HK-2 (cell line): ENCODE results near the gene DENND1C.
"Not testable (repeated sequence)": the region's sequence is repeated elsewhere in the genome, so short reads cannot be mapped to it uniquely, and the experiment has no call there.

Experiments
- DNase-seq: peaks from one replicate; pipeline ENCODE4 v3.0.0-alpha.2; 2018; ENCODE audit not compliant: unreplicated experiment

DENND1C gene

DNA sequence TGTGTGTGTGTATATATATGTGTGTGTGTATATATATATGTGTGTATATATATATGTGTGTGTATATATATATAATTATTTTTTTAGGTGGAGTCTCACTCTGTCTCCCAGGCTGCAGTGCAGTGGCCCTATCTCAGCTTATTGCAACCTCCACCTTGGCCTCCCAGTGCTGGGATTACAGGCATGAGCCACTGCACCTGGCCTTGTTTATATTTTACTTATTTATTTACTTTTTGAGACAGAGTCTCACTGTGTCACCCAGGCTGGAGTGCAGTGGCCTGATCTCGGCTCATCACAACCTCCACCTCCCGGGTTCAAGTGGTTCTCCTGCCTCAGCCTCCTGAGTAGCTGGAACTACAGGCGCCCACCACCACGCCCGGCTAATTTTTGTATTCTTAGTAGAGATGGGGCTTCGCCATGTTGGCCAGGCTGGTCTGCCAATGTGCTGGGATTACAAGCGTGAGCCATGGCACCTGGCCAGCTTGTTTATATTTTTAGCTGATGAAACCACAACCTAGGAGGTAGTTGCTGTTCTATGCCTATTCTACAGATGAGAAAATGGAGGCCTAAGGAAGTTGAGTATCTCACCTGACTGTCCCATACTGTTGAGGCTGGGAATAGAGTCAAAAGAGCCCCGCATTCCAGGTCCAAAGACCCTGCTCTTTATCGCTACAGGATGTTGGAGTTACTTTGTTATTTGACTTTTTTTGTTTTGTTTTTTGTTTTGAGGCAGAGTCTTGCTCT is 26.6 kb upstream of the DENND1C start:
- not testable (repeated sequence) for DNase-seq

DNA sequence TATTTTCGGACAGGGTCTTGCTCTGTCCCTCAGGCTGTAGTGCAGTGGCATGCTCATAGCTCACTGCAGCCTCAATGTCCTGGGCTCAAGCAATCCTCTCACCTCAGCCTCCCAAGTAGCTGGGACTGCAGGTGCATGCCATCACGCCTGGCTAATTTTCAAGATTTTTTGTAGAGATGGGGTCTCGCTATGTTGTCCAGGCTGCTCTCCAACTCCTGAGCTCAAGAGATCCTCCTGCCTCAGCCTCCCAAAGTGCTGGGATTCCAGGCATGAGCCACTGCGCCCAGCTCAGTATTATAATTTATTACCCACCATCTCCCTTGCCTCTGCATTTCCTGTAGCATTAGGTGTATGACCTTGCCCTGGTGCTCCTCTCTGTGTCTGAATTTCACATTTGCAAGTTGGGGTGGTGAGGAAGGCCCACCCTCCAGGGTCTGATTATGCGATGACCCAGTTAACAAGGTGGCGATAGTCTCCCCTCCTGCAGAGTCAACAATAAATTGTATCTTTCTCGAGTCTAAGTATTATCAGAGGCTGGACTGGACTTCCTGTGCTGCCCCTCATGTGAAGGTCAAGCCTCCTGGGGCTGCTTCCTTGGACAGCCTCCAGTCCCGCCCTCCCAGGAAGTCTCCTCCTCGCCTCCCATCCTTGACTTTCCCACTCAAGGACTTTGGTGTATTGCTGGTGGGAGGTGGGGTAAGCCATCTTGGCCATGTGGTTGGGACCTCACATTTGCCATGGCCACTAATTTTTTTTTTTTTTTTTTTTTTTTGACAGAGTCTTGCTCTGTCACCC is 22.0 kb upstream of the DENND1C start:
- DNase-seq: no peak

DNA sequence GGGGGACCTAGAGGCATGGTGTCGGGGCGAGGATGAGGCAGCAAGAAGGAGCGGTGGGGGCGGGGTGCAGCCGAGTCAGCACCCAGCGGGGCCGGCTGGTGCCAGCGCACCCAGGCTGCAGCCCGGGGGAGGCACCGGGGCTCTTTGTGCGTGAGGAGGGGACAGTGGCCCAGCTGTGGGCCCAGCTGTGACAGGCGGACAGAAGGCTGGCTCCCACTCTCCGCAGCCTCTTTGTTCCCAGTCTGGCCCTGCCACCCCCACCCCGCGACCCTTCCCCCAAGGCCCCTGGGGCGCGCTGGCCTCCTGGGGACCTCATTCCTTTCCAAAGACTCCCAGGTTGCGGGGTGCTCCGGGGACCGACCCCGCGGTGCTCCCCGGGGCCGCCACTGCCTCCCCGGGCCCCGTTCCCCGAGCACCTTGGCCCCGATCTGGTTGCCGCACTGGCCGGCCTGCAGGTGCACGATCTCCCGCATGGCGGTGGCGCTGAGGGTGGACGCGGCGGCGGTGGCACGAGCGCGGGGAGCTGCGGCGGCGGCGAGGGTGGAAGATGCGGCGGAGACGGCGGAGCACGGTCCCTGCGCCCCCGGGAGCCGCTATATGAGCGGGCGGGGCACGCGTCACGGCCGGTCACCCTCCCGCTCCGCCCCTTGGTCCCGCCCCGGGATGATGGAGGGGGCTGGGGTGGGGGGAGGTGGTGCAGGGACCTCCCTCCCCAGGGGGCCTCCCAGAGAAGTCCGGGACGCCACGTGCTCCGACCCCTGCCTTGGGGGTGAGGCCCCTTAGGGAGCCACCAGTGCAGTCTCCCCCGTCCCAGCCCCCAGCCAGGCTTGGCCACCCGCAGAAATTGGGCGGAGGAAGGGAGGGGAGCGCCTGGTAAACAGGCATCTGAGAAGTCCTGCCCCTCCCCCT is 20.4 kb upstream of the DENND1C start, which contains the start of gene TUBB4A:
TUBB4A (minus strand) TSS at position 570 of the 909 bp plus-strand sequence; CDS start at position 473, 97 bp downstream.
- no peak for DNase-seq

DNA sequence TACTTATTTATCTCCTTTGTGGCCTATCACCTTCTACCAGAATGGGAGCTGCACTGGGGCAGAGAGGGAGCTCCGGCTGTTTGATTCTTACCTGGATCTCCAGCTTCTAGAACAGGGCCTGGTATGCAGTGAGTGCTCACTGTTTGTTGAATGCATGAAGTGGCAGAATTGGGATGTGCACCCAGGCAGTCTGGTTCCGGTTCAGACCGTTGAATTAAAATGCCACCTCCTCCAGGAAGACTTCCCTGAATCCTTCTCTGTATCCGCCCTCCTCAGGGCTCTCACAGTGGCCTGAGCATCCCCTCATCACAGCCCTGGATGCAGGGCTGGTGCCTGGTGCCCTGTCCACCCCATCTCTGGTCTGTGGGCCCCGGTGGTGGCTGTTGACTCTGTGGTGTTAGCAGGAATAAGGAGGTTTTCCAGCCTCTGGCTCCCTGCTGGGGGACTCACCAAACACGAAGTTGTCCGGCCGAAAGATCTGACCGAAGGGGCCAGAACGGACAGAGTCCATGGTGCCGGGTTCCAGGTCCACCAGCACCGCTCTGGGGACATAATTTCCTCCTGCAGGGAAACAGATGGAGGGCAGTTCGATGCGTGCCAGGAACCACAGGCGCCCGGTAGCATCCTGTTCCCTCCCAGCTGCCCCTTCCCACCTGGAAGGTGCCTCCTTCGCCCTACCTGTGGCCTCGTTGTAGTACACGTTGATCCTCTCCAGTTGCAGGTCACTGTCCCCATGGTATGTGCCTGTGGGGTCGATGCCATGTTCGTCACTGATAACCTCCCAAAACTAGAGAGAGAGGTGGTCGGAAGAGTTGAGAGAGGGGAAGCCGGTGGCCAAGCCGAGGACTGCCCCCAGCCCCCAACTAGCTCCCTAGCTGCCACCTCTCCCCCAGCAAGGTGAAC is 19.5 kb upstream of the DENND1C start:
- DNase-seq: no peak

DNA sequence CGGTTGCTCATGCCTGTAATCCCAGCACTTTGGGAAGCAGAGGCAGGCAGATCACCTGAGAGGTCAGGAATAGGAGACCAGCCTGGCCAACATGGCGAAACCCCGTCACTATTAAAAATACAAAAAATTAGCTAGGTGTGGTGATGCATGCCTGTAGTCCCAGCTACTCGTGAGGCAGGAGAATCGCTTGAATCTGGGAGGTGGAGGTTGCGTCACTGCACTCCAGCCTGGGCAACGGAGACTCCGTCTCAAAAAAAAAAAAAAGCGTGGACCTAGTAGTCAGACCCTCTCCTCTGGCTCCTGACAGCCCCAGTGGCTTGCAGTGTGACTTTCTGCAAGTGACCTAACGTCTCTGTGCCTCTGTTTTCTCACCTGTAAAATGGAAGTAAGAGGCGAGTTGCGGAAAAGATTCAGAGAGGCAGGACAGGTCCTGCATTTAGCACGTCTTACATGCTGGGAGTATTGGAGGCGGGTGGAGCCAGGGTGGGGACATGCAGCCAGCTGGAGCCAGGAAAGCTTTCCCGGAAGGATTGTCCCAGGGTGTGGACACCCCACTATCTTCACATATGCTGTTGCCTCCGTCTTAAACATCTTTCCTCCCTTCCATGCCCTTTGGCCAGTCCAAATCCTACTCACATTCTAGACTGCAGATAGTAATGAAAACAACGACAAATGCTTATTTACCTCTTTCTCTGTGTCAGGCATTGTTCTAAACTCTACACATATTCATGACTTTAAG is 17.6 kb upstream of the DENND1C start:
- no peak for DNase-seq

DNA sequence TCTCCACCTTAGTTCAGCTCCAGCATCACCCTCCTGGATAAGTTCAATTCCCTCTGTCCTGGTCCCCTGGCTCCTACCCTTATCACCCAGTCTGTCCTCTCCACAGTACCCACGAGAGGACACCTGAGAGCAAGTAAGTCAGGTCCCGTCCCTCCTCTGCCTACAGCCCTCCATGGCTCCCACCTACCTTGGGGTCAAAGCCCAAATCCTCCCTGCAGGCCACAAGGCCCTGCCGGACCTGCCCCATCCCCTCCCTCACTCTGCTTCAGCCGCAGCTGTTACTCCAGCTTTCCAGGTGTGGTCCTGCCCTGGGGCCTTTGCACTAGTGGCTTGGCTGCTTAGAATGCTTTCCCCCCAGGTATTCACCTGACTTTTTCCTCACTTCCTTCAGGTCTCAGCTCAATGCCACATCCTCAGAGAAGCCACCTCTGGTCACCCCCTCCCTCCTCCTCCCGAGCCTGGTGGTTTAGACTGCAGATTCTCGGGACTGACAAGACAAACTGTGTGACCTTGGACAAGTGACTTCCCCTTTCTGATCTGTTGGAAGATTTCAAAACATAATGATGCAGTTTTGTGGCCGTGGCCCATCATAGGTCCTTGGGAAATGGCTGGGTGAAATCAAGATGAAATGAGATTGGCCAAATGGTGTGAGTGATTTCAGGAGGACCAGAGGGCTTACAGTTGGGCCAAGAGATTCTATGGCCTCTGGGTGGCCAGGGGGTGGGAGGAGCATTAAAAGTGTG is 16.9 kb upstream of the DENND1C start:
- no peak for DNase-seq

DNA sequence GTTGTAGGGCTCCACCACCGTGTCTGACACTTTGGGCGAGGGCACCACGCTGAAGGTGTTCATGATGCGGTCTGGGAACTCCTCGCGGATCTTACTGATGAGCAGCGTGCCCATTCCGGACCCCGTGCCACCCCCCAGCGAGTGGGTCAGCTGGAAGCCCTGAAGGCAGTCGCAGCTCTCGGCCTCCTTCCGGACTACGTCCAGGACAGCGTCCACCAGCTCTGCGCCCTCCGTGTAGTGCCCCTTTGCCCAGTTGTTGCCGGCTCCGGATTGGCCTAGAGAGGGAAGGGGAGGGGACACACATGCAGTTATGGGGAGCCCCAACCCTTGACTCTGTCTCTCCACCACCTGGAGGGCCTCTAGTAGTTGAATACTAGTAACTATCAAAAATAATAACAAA is 14.4 kb upstream of the DENND1C start:
- DNase-seq: no peak

DNA sequence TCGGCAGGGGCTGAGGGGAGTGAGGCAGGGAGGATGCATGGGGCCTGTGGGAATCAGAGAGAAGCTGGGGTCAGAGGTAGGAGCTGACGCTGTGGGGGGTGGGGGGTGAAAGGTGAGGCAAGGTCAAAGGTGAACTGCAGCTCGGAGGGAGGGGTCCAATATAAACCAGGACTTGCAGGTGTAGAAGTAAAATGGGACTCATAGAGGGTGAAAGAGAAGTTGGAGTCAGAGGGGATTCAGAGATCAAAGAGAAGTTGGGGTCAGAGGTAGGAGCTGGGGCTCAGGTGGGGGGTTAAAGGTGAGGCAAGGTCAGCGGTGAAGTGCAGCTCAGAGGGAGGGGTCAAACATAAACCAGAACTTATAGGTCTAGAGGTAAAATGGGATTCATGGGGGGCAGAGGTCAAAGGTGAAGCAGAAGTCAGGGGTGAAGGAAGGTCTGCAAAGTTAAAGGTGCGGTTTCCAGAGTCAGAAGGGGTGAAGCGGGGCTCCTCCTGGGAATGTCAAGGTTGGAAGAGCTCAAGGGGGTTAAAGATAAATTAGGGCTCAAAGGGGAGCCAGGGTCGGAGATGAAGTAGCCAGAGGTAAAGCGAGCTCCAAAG is 12.9 kb upstream of the DENND1C start:
- DNase-seq: no peak

DNA sequence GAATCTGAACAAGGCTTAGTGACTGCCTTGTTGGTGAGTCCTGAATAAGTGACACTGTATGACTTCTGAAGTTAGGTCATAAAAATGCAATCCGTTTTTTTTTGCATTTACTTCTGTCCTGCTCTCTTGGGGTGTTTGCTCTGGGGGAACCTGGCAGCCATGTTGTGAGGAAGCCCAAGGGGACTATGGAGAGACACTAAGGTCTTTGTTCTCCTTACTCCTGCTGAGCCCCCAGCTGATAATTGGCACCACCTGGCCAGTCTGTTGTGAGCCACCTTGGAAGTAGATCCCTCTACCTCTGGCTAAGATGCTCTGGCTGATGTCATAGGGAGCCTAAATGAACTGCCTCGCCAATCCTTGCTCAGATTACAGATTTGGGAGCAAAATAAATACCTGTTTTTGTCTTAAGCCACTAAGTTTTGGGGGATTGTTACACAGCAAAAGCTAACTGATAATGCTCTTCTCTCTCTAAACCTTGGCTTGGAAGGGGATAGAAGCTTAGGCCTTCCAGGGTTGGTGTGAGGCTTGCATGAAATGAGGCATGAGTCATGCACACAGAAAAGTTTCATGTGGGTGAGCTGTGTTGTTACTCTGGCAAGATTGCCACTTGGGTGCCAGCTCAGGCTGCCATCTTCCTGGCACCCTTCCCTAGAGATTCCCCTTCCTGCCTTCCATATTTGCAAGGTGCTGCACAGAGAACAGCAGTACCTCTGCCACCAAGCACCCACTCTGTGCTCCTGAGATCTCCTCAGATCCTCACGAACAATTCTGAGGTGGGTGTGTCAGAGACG is 10.4 kb upstream of the DENND1C start:
- no peak for DNase-seq

DNA sequence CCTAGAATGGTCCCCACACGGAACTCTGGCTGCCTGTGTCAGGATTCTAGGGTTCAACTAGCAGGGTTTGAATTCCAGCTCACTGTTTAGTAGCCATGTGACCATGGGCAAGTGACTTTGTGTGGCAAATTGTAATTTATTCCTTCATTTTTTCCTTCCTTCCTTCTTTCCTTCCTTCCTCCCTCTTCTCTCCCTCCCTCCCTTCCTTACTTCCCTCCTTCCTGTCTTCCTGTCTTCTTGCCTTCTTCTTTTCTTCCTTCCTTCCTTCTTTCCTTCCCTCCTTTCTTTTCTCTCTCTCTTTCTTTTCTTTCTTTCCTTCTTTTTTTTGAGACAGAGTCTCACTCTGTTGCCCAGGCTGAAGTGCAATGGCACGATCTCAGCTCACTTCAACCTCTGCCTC is 8.5 kb upstream of the DENND1C start:
- no peak for DNase-seq

DNA sequence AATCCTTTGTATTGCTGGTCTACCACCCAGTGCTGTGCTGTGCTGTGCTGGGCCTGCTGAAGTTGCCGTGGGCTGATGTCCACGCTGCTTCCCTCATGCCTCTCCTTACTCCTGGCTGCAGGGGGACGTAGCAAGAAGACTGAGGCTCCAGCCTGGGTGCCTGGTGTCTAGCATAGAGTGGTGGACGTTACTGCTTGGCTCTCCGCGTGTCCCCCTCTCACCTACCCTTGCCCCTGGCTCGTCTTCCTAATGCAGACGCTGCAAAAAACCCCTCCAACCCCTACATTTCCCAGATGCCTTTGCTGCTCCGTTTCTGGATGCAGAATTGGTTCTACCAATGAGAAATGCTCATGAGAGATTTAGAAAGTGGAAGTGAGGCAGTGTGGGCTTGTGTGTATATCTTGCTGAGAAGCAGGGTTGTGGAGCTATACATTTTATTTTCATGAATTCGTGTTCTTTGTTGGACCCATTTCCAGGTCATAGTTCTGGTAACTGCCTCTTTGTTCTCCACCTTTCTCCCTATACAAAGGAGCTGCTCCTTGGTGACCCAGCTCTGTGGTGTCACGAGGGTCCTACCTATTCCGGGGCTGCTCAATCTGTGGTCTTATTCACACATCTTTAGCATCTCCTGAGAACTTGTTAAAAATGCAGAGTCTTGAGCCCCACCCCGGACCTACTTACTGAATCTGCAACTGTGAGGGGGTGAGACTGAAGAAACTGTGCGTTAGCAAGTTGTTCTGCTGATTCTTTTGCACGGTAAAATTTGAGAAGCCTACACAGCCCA is 7.9 kb upstream of the DENND1C start:
- no peak for DNase-seq

DNA sequence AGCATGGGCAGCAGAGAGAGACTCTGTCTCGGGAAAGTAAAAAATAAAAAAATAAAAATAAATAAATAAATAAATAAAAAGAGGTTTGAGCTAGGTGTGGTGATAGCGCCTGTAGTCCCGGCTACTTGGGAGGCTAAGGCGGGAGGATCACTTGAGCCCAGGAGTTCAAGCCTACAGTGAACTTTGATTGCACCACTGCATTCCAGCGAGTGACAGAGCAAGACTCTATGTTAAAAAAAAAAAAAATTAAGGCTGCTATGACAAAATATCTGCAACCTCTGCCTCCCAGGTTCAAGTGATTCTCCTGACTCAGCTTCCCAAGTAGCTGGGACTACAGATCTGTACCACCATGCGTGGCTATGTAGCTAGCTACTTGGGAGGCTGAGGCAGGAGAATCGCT is 3.2 kb upstream of the DENND1C start:
- DNase-seq: no peak

DNA sequence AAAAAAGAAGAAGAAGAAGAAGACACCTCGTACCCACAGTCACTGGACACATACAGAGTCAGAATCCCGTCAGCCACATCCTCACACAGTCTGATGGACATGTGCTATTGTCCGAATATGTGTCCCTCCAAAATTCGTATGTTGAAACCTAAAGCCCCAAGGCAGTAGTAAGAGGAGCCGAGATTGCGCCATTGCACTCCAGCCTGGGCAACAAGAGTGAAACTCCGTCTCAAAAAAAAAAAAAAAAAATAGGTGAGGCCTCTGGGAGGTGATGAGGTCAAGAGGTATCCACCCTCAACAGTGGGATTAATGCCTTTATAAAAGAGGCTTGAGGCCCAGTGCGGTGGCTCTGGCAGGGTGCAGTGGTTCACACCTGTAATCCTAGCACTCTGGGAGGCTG is 2.6 kb upstream of the DENND1C start:
- no peak for DNase-seq

DNA sequence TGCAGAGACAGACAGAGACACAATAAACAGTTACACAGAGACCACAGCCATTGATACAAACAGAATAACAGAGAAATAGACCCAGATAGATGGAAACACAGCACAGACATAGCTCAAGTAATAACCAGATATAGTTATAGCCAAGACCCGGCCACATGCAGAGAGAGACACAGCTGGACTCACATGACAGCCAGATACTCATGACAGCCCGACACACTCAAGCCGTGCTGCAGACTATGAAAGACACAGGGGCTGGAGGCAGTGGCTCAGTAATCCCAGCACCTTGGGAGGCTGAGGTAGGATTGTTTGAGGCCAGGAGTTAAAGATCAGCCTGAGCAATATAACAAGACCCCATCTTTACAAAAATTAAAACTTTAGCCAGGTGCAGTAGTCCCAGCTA is 1.6 kb upstream of the DENND1C start:
- DNase-seq: no peak

DNA sequence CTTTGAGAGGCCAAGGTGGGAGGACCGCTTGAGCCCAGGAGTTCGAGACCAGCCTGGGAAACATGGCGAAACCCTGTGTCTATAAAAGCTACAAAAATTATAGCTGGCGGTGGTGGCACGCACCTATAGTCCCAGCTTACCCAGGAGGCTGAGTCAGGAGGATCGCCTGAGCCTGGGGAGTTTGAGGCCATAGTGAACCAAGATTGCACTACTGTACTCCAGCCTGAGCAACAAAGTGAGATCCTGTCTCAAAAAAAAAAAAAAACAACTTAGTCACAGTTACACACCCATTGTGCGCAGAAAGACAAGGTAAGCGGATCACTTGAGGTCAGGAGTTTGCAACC is 728 bp upstream of the DENND1C start:
- DNase-seq: no peak

DNA sequence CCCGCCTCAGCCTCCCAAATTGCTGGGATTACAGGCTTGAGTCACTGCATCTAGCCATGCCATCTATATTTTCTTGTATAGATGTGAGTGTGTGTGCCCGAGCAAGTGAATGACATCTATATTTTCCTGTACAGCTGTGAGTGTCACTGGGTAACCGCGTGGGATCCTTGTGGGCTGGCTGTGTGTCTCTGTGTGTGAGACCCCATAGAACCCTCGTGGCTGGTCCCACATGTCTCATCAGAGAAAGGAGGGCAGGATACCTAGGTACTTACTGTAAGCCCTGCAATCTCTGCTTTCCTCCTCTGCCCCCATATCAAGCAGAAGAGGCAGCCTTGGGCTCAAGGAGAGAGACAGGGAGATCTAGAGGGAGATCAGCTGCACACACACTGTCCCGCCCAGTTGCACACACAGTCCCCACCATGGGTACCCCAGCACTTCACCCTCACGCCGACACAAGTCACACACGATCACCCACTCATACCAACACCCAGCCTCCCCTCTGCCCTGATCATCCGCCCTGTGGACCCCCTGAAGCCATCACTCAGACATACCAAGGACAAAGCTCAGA is 655 bp downstream of the DENND1C start:
- no peak for DNase-seq

DNA sequence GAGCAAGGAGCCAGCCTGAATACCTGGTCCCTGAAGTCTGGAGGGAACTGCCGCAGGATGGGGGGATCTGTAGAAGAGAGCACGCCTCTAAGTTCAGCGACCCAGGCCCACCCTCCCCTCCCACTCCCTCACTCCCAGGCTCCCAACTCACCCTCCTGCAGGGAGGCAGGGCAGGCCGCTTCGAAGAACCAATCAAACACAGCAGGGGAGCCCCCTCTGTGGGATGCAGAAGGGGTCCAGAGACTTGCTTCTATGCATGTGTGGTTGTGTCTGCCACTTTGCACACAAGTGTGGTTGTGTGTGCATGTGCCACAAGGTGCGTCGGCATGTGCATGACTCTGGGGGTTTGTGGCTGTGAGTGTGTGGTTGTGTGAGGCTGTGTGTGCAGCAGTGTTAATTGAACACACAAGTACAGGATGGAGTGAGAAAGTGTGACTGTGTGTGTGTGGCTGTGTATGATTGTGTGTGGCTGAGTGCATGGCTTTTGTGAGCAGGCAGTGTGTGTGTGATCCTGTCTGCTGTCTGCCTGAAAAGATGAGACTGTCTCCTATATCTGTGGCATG is 1.7 kb downstream of the DENND1C start:
- no peak for DNase-seq
